HEK293 (cell line): ENCODE data around the gene ALMS1.

Source experiments
- BCL11A ChIP-seq: fragments of 450-650 bp; formaldehyde crosslinking; IDR thresholded peaks from 2 replicates; pipeline ENCODE4 v1.5.1; 2016; ENCODE audit warnings: low read depth, missing biosample characterization, missing genetic modification characterization
- ELK4 ChIP-seq: IDR thresholded peaks from 2 replicates; pipeline ENCODE4 v1.6.1; 2011; ENCODE audit warnings: mild to moderate bottlenecking, low read depth, low read length, borderline replicate concordance
- GLIS2 ChIP-seq: fragments of 450-650 bp; formaldehyde crosslinking; IDR thresholded peaks from 2 replicates; pipeline ENCODE4 v1.5.1; 2016; ENCODE audit warnings: missing biosample characterization, missing genetic modification characterization
- HOXA7 ChIP-seq: sonication (generic); formaldehyde crosslinking; IDR thresholded peaks from 2 replicates; pipeline ENCODE4 v1.8.1; 2022; ENCODE audit warnings: missing genetic modification reagents, borderline replicate concordance
- OSR2 ChIP-seq: fragments of 450-650 bp; formaldehyde crosslinking; IDR thresholded peaks from 2 replicates; pipeline ENCODE4 v1.5.1; 2016; ENCODE audit warnings: missing biosample characterization, missing genetic modification characterization
- ZFP3 ChIP-seq: fragments of 450-650 bp; formaldehyde crosslinking; IDR thresholded peaks from 2 replicates; pipeline ENCODE4 v1.5.1; 2016; ENCODE audit warnings: low read depth, missing biosample characterization, missing genetic modification characterization
- ZNF169 ChIP-seq: fragments of 450-650 bp; formaldehyde crosslinking; IDR thresholded peaks from 2 replicates; pipeline ENCODE4 v1.5.1; 2016; ENCODE audit warnings: missing biosample characterization, missing genetic modification characterization
- ZNF302 ChIP-seq: fragments of 450-650 bp; formaldehyde crosslinking; IDR thresholded peaks from 2 replicates; pipeline ENCODE4 v1.5.1; 2016; ENCODE audit warnings: missing biosample characterization, missing genetic modification characterization, low read depth
- ZNF341 ChIP-seq: fragments of 450-650 bp; formaldehyde crosslinking; IDR thresholded peaks from 2 replicates; pipeline ENCODE4; 2016; ENCODE audit warnings: low read depth, missing biosample characterization, missing genetic modification characterization
- ZNF510 ChIP-seq: fragments of 450-650 bp; formaldehyde crosslinking; IDR thresholded peaks from 2 replicates; pipeline ENCODE4 v1.5.1; 2018; ENCODE audit warnings: mild to moderate bottlenecking, missing genetic modification characterization, missing biosample characterization; ENCODE audit not compliant: insufficient replicate concordance
- ZNF701 ChIP-seq: fragments of 450-650 bp; formaldehyde crosslinking; IDR thresholded peaks from 2 replicates; pipeline ENCODE4 v1.5.1; 2016; ENCODE audit warnings: missing biosample characterization, missing genetic modification characterization
- ZSCAN4 ChIP-seq: fragments of 450-650 bp; formaldehyde crosslinking; IDR thresholded peaks from 2 replicates; pipeline ENCODE4 v1.5.1; 2017; ENCODE audit warnings: missing biosample characterization, missing genetic modification characterization
- TF ChIP-seq, protein P1 (sequence below): fragments of 450-650 bp; formaldehyde crosslinking; IDR thresholded peaks from 2 replicates; pipeline ENCODE4 v1.5.1; 2016; ENCODE audit warnings: missing biosample characterization, missing genetic modification characterization

GRCh38 chr2:73436019-73436418, 50.4 kb downstream of the ALMS1 start:
- TF ChIP-seq, protein P1, sequence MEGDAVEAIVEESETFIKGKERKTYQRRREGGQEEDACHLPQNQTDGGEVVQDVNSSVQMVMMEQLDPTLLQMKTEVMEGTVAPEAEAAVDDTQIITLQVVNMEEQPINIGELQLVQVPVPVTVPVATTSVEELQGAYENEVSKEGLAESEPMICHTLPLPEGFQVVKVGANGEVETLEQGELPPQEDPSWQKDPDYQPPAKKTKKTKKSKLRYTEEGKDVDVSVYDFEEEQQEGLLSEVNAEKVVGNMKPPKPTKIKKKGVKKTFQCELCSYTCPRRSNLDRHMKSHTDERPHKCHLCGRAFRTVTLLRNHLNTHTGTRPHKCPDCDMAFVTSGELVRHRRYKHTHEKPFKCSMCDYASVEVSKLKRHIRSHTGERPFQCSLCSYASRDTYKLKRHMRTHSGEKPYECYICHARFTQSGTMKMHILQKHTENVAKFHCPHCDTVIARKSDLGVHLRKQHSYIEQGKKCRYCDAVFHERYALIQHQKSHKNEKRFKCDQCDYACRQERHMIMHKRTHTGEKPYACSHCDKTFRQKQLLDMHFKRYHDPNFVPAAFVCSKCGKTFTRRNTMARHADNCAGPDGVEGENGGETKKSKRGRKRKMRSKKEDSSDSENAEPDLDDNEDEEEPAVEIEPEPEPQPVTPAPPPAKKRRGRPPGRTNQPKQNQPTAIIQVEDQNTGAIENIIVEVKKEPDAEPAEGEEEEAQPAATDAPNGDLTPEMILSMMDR (tag by site-specific recombination), result no peak
- no peak for TF ChIP-seq BCL11A (tag by site-specific recombination)
- no peak for TF ChIP-seq OSR2 (tag by site-specific recombination)
- TF ChIP-seq ZNF701 (tag by site-specific recombination), result no peak
- TF ChIP-seq GLIS2, result no peak
- no peak for TF ChIP-seq ELK4
- no peak for TF ChIP-seq ZNF341 (tag by site-specific recombination)
- no peak for TF ChIP-seq HOXA7
- TF ChIP-seq ZNF302 (tag by site-specific recombination), result no peak
- no peak for TF ChIP-seq ZFP3 (tag by site-specific recombination)
- no peak for TF ChIP-seq ZSCAN4 (tag by site-specific recombination)
- TF ChIP-seq ZNF510, result no peak
- no peak for TF ChIP-seq ZNF169 (tag by site-specific recombination)
